Activated naive CD4-positive, alpha-beta T cell treated with anti-CD3 and anti-CD28 coated beads, Interleukin-2, amount 50 U/mL, for 72 hours (primary cell): ENCODE data around the gene NR1D2. TPM values are rescaled to one million over a fixed set of nuclear protein-coding genes. Genes with fewer than 3 reads are reported as not detected.

ENCODE experiments used
- ATAC-seq, 2 donors: fragments of 150-1000 bp; cut with Tn5 transposase; 2 replicates each; pipeline ENCODE4 v1.10.0; 2021; ENCODE audit warnings: mild to moderate bottlenecking in 2 of 2, moderate library complexity in 2 of 2
- DNase-seq, 2 donors: peaks; one replicate each; pipeline ENCODE4 v3.0.0; 2021 to 2022; ENCODE audit warnings: low spot score in 2 of 2
- H3K27ac Mint-ChIP-seq, 2 donors: one replicate each; pipeline ENCODE4 v1.8.0; 2022; ENCODE audit warnings: mild to moderate bottlenecking in 2 of 2, mixed read lengths in 2 of 2
- H3K36me3 Mint-ChIP-seq, 2 donors: one replicate each; pipeline ENCODE4 v1.8.0; 2022; ENCODE audit warnings: mixed read lengths in 2 of 2
- H3K9me3 Mint-ChIP-seq, 2 donors: one replicate each; pipeline ENCODE4 v1.8.0; 2022; ENCODE audit warnings: mixed read lengths in 2 of 2
- total RNA-seq, 2 donors: library from RNA; stranded (reverse); gene quantifications; one replicate each; pipeline ENCODE4 v1.2.3, GENCODE V29; 2022

Gene NR1D2
- total RNA-seq, 2 donors from 2014 or later = 2.1 to 32.7 TPM

- ATAC-seq (no peak), DNase-seq (no peak)
- no peaks in the 10 kb centered on the region for H3K9me3 Mint-ChIP-seq
- peaks cover 39 to 47% of the 10 kb centered on the region in 2 donors for H3K36me3 Mint-ChIP-seq
- H3K27ac Mint-ChIP-seq = peak overlapping the region in 1 of 2 donors; percentile 23
Observed at GRCh38 chr3:23920151-23920655, 24.9 kb upstream of the NR1D2 start.

- Mint-ChIP-seq H3K9me3 (no peaks in the 10 kb centered on the region), H3K36me3 (peaks cover 32 to 47% of the 10 kb centered on the region in 2 donors), H3K27ac (peak overlapping the region; percentile 23 to 72)
- ATAC-seq (no peak), DNase-seq (no peak)
Observed at GRCh38 chr3:23921052-23921511, 24.0 kb upstream of the NR1D2 start.

- H3K36me3 Mint-ChIP-seq = peaks cover 5 to 27% of the 10 kb centered on the region in 2 donors
- H3K27ac Mint-ChIP-seq = no peak overlapping the region
- ATAC-seq (no peak), DNase-seq (no peak)
- H3K9me3 Mint-ChIP-seq = no peaks in the 10 kb centered on the region
Observed at GRCh38 chr3:23923786-23924185, 21.3 kb upstream of the NR1D2 start.

GRCh38 chr3:23926246-23926645 is 18.8 kb upstream of the NR1D2 start:
- no peak for DNase-seq

GRCh38 chr3:23926736-23927135 is 18.4 kb upstream of the NR1D2 start:
- no peaks in the 10 kb centered on the region for H3K9me3 Mint-ChIP-seq
- no peak overlapping the region for H3K27ac Mint-ChIP-seq
- DNase-seq = no peak
- H3K36me3 Mint-ChIP-seq = no peaks in the 10 kb centered on the region
- no peak for ATAC-seq

More at GRCh38 chr3:23926246-23926645, 18.8 kb upstream of the NR1D2 start:
- Mint-ChIP-seq H3K27ac (no peak overlapping the region), H3K9me3 (no peaks in the 10 kb centered on the region), H3K36me3 (peaks cover 0 to 3% of the 10 kb centered on the region in 2 donors)
- ATAC-seq = no peak

- Mint-ChIP-seq H3K36me3 (no peaks in the 10 kb centered on the region), H3K9me3 (no peaks in the 10 kb centered on the region), H3K27ac (no peak overlapping the region)
- ATAC-seq = peak in 1 of 2 donors; percentile 25
- DNase-seq = no peak
Observed at GRCh38 chr3:23928524-23928923, 16.6 kb upstream of the NR1D2 start.

- Mint-ChIP-seq H3K27ac (no peak overlapping the region), H3K9me3 (no peaks in the 10 kb centered on the region), H3K36me3 (no peaks in the 10 kb centered on the region)
- DNase-seq (no peak), ATAC-seq (no peak)
Observed at GRCh38 chr3:23931597-23931996, 13.5 kb upstream of the NR1D2 start.

- DNase-seq = no peak
- Mint-ChIP-seq H3K36me3 (no peaks in the 10 kb centered on the region), H3K9me3 (no peaks in the 10 kb centered on the region), H3K27ac (no peak overlapping the region)
- ATAC-seq = no peak
Observed at GRCh38 chr3:23932571-23932970, 12.5 kb upstream of the NR1D2 start.

- ATAC-seq = no peak
- no peak for DNase-seq
- H3K9me3 Mint-ChIP-seq = peaks cover 0 to 4% of the 10 kb centered on the region in 2 donors
- peaks cover 0 to 4% of the 10 kb centered on the region in 2 donors for H3K36me3 Mint-ChIP-seq
- no peak overlapping the region for H3K27ac Mint-ChIP-seq
Observed at GRCh38 chr3:23934253-23934652, 10.8 kb upstream of the NR1D2 start.

GRCh38 chr3:23937296-23937695 is 7.8 kb upstream of the NR1D2 start:
- Mint-ChIP-seq H3K27ac (peak overlapping the region in 1 of 2 donors; percentile 5), H3K9me3 (peaks cover 0 to 4% of the 10 kb centered on the region in 2 donors), H3K36me3 (peaks cover 0 to 4% of the 10 kb centered on the region in 2 donors)
- DNase-seq (no peak), ATAC-seq (no peak)

GRCh38 chr3:23938688-23939087 is 6.4 kb upstream of the NR1D2 start:
- DNase-seq = no peak
- peaks cover 0 to 4% of the 10 kb centered on the region in 2 donors for H3K36me3 Mint-ChIP-seq
- no peak for ATAC-seq
- peaks cover 0 to 4% of the 10 kb centered on the region in 2 donors for H3K9me3 Mint-ChIP-seq
- H3K27ac Mint-ChIP-seq = no peak overlapping the region

GRCh38 chr3:23940775-23941174 is 4.3 kb upstream of the NR1D2 start:
- no peak for ATAC-seq
- no peak for DNase-seq
- Mint-ChIP-seq H3K9me3 (peaks cover 0 to 4% of the 10 kb centered on the region in 2 donors), H3K36me3 (peaks cover 0 to 4% of the 10 kb centered on the region in 2 donors), H3K27ac (no peak overlapping the region)

GRCh38 chr3:23941440-23941839 is 3.6 kb upstream of the NR1D2 start:
- no peak overlapping the region for H3K27ac Mint-ChIP-seq

GRCh38 chr3:23942546-23942945 is 2.5 kb upstream of the NR1D2 start:
- H3K36me3 Mint-ChIP-seq = peaks cover 0 to 8% of the 10 kb centered on the region in 2 donors
- peaks cover 0 to 4% of the 10 kb centered on the region in 2 donors for H3K9me3 Mint-ChIP-seq
- ATAC-seq = no peak

More at GRCh38 chr3:23941440-23941839, 3.6 kb upstream of the NR1D2 start:
- DNase-seq (no peak), ATAC-seq (no peak)
- Mint-ChIP-seq H3K36me3 (peaks cover 0 to 4% of the 10 kb centered on the region in 2 donors), H3K9me3 (peaks cover 0 to 4% of the 10 kb centered on the region in 2 donors)

GRCh38 chr3:23944007-23944783 is 891 bp upstream of the NR1D2 start:
- ATAC-seq (no peak), DNase-seq (no peak)
- no peaks in the 10 kb centered on the region for H3K9me3 Mint-ChIP-seq
- peak overlapping the region; percentile 81 to 87 for H3K27ac Mint-ChIP-seq
- H3K36me3 Mint-ChIP-seq = peaks cover 0 to 4% of the 10 kb centered on the region in 2 donors

More at GRCh38 chr3:23942546-23942945, 2.5 kb upstream of the NR1D2 start:
- no peak for DNase-seq
- H3K27ac Mint-ChIP-seq = no peak overlapping the region

- no peak for ATAC-seq
- Mint-ChIP-seq H3K9me3 (no peaks in the 10 kb centered on the region), H3K36me3 (peaks cover 0 to 4% of the 10 kb centered on the region in 2 donors), H3K27ac (peak overlapping the region in 1 of 2 donors; percentile 83)
- DNase-seq = no peak
Observed at GRCh38 chr3:23945663-23945912, 502 bp downstream of the NR1D2 start.

- Mint-ChIP-seq H3K36me3 (peaks cover 0 to 4% of the 10 kb centered on the region in 2 donors), H3K27ac (peak overlapping the region; percentile 83 to 97), H3K9me3 (no peaks in the 10 kb centered on the region)
- DNase-seq (peak; percentile 92 to 97), ATAC-seq (peak; percentile 73 to 83)
Observed at GRCh38 chr3:23945913-23946687, 1.0 kb downstream of the NR1D2 start.
